Muscle layer of colon (tissue), 2 donors: ENCODE results near the gene MEGF6.

Experiments used
- H3K27ac ChIP-seq: one replicate; pipeline ENCODE4 v1.7.0; 2013; ENCODE audit warnings: low read depth, mild to moderate bottlenecking, low read length, moderate library complexity
- H3K27me3 ChIP-seq, 2 donors: one replicate each; pipeline ENCODE4 v1.7.0; 2013; ENCODE audit warnings: low read length in 2 of 2, mild to moderate bottlenecking in 2 of 2; ENCODE audit not compliant: insufficient read depth in 2 of 2, control insufficient read depth in 1 of 2
- H3K36me3 ChIP-seq: one replicate; pipeline ENCODE4 v1.7.0; 2013; ENCODE audit warnings: mild to moderate bottlenecking, low read length; ENCODE audit not compliant: insufficient read depth
- H3K4me1 ChIP-seq: one replicate; pipeline ENCODE4 v1.7.0; 2013; ENCODE audit warnings: mild to moderate bottlenecking, low read length; ENCODE audit not compliant: insufficient read depth
- H3K4me3 ChIP-seq, 2 donors: one replicate each; pipeline ENCODE4 v1.7.0; 2013; ENCODE audit warnings: low read length in 2 of 2, low read depth in 1 of 2, mild to moderate bottlenecking in 1 of 2, moderate library complexity in 1 of 2
- H3K9ac ChIP-seq: one replicate; pipeline ENCODE4 v1.7.0; 2013; ENCODE audit warnings: low read length
- H3K9me3 ChIP-seq: one replicate; pipeline ENCODE4 v1.7.0; 2013; ENCODE audit warnings: mild to moderate bottlenecking, low read length
- donor health status: abdominal sarcoma.
- donor health status: Adenocarcinoma of cecum.

The MEGF6 gene

DNA sequence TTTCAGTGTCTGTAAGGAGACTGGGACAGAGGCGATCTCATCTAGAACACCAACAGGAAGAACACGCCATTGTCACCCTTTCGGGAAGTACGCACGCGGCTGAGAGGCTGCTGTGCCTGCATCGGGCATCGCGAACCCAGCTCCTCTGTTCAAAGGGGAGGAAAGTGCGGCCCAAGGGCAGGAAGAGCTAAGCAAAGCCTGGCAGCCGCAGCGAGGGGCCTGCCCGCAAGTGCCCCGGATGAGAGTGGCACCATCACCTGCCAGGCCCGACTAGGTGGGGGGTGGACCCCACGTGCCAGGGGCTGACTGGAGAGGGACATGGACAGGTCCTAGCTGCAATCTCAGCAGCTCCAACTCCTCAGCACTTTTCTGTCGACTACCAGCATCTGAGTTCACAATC, 21.0 kb upstream of the MEGF6 start:
- Histone ChIP-seq H3K4me3 (no peak overlapping the region), H3K27ac (no peak overlapping the region), H3K4me1 (no peaks in the 10 kb centered on the region), H3K36me3 (peaks cover 87% of the 10 kb centered on the region), H3K9me3 (no peaks in the 10 kb centered on the region), H3K27me3 (no peaks in the 10 kb centered on the region), H3K9ac (no peak overlapping the region)

GRCh38 chr1:3631320-3632260, 20.3 kb upstream of the MEGF6 start:
- Histone ChIP-seq H3K27me3 (no peaks in the 10 kb centered on the region), H3K9me3 (no peaks in the 10 kb centered on the region), H3K27ac (no peak overlapping the region), H3K4me3 (no peak overlapping the region), H3K9ac (no peak overlapping the region), H3K4me1 (no peaks in the 10 kb centered on the region), H3K36me3 (peaks cover 82% of the 10 kb centered on the region)

GRCh38 chr1:3630914-3631313, 19.6 kb upstream of the MEGF6 start:
- Histone ChIP-seq H3K36me3 (peaks cover 75% of the 10 kb centered on the region), H3K27me3 (no peaks in the 10 kb centered on the region), H3K27ac (no peak overlapping the region), H3K4me1 (peaks cover 3% of the 10 kb centered on the region), H3K4me3 (no peak overlapping the region), H3K9me3 (no peaks in the 10 kb centered on the region), H3K9ac (no peak overlapping the region)

DNA sequence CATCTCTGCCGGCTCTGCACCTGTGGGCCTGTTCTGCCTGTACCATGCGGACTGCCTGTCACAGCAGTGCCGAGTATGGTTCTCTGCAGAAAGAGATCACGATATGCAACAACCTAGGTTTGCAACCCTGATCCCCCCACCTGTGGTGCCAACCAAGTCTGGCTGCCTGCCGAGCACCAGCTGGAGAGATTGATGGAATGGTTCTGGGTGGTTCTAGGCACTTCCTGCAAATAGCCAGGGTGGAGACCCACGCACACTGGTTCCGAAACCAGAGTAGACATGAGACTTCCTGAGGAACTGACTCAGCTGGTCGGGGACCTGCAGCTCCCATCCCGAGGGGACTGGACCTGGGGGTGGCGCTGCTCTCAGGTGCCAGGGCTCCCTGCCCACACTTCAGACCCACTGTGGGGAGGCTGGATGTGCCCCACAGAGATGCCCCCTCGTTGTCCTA, 18.9 kb upstream of the MEGF6 start:
- Histone ChIP-seq H3K4me1 (peaks cover 8% of the 10 kb centered on the region), H3K9me3 (no peaks in the 10 kb centered on the region), H3K36me3 (peaks cover 69% of the 10 kb centered on the region)

DNA sequence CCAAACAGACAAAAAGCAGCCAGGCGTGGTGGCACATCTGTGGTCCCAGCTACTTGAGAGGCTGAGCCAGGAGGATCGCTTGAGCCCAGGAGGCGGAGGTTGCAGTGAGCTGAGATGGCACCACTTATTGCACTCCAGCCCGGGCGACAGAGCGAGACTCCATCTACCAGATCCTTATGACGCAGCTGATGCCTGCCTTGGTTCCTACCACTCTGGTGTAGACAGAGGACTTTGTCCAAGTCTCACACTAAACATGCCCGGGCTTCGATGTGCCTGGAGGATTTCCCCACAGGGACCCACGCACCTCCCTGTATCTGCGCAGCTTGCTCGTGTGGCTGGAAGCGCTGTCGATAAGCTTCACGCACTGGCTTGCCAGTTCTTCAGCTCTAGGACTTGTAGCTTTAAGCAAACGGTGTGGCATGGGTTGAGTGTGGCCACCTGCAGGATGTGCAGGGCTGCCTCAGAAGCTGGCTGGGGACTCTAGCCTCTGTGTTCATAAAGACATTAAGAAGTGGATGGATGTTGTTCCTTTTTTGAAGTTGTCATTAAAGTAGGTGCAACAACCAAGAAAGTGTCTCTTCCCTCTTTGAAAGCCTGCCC, 18.4 kb upstream of the MEGF6 start:
- Histone ChIP-seq H3K27me3 (no peaks in the 10 kb centered on the region), H3K36me3 (peaks cover 63% of the 10 kb centered on the region), H3K4me1 (peaks cover 8% of the 10 kb centered on the region), H3K9me3 (no peaks in the 10 kb centered on the region), H3K27ac (no peak overlapping the region), H3K4me3 (no peak overlapping the region), H3K9ac (no peak overlapping the region)

More for the DNA sequence above, 18.9 kb upstream of the MEGF6 start:
- Histone ChIP-seq H3K9ac (no peak overlapping the region), H3K27me3 (no peaks in the 10 kb centered on the region), H3K27ac (no peak overlapping the region), H3K4me3 (no peak overlapping the region)

DNA sequence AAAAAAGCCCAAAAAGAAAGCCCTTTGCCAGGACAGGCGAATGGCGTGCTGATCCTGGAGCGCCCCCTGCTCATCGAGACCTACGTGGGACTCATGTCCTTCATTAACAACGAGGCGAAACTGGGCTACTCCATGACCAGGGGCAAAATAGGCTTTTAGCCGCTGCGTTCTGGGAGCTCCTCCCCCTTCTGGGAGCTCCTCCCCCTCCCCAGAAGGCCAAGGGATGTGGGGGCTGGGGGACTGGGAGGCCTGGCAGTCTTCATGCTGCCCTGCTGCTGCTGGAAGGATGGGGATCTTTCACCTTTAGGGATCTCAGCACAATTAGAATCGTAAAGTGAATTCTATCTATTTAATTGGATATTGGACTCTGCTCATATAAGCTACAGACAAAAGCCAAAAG, 17.1 kb upstream of the MEGF6 start:
- Histone ChIP-seq H3K27me3 (no peaks in the 10 kb centered on the region), H3K9me3 (no peaks in the 10 kb centered on the region), H3K36me3 (peaks cover 53% of the 10 kb centered on the region), H3K4me3 (no peak overlapping the region), H3K4me1 (peaks cover 13% of the 10 kb centered on the region), H3K27ac (no peak overlapping the region), H3K9ac (no peak overlapping the region)

GRCh38 chr1:3627515-3628253, 16.4 kb upstream of the MEGF6 start:
- no peak overlapping the region for H3K9ac ChIP-seq
- no peaks in the 10 kb centered on the region for H3K9me3 ChIP-seq
- peaks cover 20% of the 10 kb centered on the region for H3K4me1 ChIP-seq
- H3K27me3 ChIP-seq: no peaks in the 10 kb centered on the region
- peaks cover 46% of the 10 kb centered on the region for H3K36me3 ChIP-seq
- H3K4me3 ChIP-seq: no peak overlapping the region
- no peak overlapping the region for H3K27ac ChIP-seq

DNA sequence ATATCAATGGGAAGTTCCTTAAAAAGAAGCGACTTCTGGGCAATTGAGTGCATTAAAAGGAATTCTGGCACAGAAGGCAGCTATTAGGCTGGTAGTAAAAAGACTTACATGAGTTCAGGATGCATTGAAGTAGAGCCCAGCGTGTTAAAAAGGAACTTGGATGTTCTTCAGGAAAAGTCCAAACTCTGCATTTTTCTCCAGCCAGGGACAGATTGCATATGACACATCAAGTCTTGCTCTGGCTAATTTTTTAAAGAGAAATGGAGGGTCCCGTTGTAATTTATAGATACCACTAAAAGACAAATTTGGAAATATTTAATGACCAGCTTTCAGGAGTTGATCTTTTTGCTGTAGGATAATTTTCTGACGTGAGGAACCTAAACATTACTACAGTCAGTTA, 14.7 kb upstream of the MEGF6 start:
- H3K9me3 ChIP-seq: no peaks in the 10 kb centered on the region
- peaks cover 20% of the 10 kb centered on the region for H3K4me1 ChIP-seq
- H3K27me3 ChIP-seq: no peaks in the 10 kb centered on the region
- peak overlapping the region; percentile 18 for H3K9ac ChIP-seq
- peaks cover 34% of the 10 kb centered on the region for H3K36me3 ChIP-seq
- H3K4me3 ChIP-seq: peak overlapping the region in 1 of 2 donors; percentile 76
- peak overlapping the region; percentile 37 for H3K27ac ChIP-seq

GRCh38 chr1:3625151-3625907, 14.0 kb upstream of the MEGF6 start:
- Histone ChIP-seq H3K4me1 (peaks cover 23% of the 10 kb centered on the region), H3K9me3 (no peaks in the 10 kb centered on the region), H3K27ac (peak overlapping the region; percentile 37), H3K4me3 (peak overlapping the region; percentile 53 to 76), H3K9ac (peak overlapping the region; percentile 18), H3K27me3 (no peaks in the 10 kb centered on the region), H3K36me3 (peaks cover 32% of the 10 kb centered on the region)

GRCh38 chr1:3624200-3625136, 13.2 kb upstream of the MEGF6 start, which contains the start of gene TPRG1L:
Gene TPRG1L, plus strand, starts transcription at chr1:3625015. Its CDS starts 58 bp downstream, at chr1:3625073.
- Histone ChIP-seq H3K4me1 (peaks cover 23% of the 10 kb centered on the region), H3K4me3 (peak within 1 kb of the TSS; percentile 76 to 94)

More at GRCh38 chr1:3624200-3625136, 13.2 kb upstream of the MEGF6 start, which contains the start of gene TPRG1L:
- Histone ChIP-seq H3K36me3 (peaks cover 24% of the 10 kb centered on the region), H3K9me3 (no peaks in the 10 kb centered on the region), H3K27ac (peak within 1 kb of the TSS; percentile 74), H3K9ac (peak within 1 kb of the TSS; percentile 71), H3K27me3 (no peaks in the 10 kb centered on the region)
